NCI-H1436 treated with DMSO at 0.1 percent for 48 hours (cell line): ENCODE measurements around the gene DEFB132.

Source experiments
- DNase-seq: peaks from one replicate; lab custom pipeline; 2025; lab: John Stamatoyannopoulos, UW

The DEFB132 gene

GRCh38 chr20:266596-267562 is 9.4 kb downstream of the DEFB132 start:
- DNase-seq = peak; percentile 17

- no peak for DNase-seq
Observed at GRCh38 chr20:270517-270916, 13.0 kb downstream of the DEFB132 start.

GRCh38 chr20:271069-271468 is 13.5 kb downstream of the DEFB132 start:
- no peak for DNase-seq

- DNase-seq = no peak
Observed at GRCh38 chr20:271528-271927, 14.0 kb downstream of the DEFB132 start.

- no peak for DNase-seq
Observed at GRCh38 chr20:272718-273117, 15.2 kb downstream of the DEFB132 start.

- no peak for DNase-seq
Observed at GRCh38 chr20:273884-274283, 16.4 kb downstream of the DEFB132 start.

GRCh38 chr20:275791-276190 is 18.3 kb downstream of the DEFB132 start:
- no peak for DNase-seq

GRCh38 chr20:276620-277495 is 19.3 kb downstream of the DEFB132 start:
- no peak for DNase-seq

GRCh38 chr20:277496-277781 is 19.9 kb downstream of the DEFB132 start:
- DNase-seq = no peak

GRCh38 chr20:278181-278580 is 20.7 kb downstream of the DEFB132 start:
- no peak for DNase-seq

- no peak for DNase-seq
Observed at GRCh38 chr20:278607-279571, 21.4 kb downstream of the DEFB132 start.

- DNase-seq = no peak
Observed at GRCh38 chr20:284172-284571, 26.6 kb downstream of the DEFB132 start.

GRCh38 chr20:286508-286907 is 29.0 kb downstream of the DEFB132 start:
- DNase-seq = no peak

GRCh38 chr20:288956-289692 is 31.6 kb downstream of the DEFB132 start:
- no peak for DNase-seq

- no peak for DNase-seq
Observed at GRCh38 chr20:289693-290083, 32.2 kb downstream of the DEFB132 start.

GRCh38 chr20:290084-290831 is 32.7 kb downstream of the DEFB132 start, which contains the start of gene C20orf96:
Gene C20orf96 (minus strand): TSS chr20:290750. CDS start chr20:290610, 140 bp downstream.
- DNase-seq = peak; percentile 88

GRCh38 chr20:294602-295001 is 37.1 kb downstream of the DEFB132 start:
- no peak for DNase-seq

GRCh38 chr20:295804-296203 is 38.3 kb downstream of the DEFB132 start:
- no peak for DNase-seq

- peak; percentile 28 for DNase-seq
Observed at GRCh38 chr20:297098-297924, 39.8 kb downstream of the DEFB132 start, which contains the start of gene ZCCHC3. Gene ZCCHC3 (plus strand): TSS chr20:297570. CDS start chr20:297587, 17 bp downstream.
